ENCODE results near the gene TCF4.

Gene TCF4

GRCh38 chr18:55286257-55286825 is 301.7 kb downstream of the TCF4 start:
- Histone ChIP-seq H3K9me3 (ENCODE audit: control extremely low read depth in 1 of 5, control insufficient read depth in 4 of 5, insufficient read depth in 2 of 5, low read depth in 1 of 5, low read length in 4 of 5) (no peaks in the 10 kb centered on the region), H3K27me3 (replicated peaks in 2 of 5; ENCODE audit: control insufficient read depth in 4 of 5, insufficient read depth in 5 of 5, low read length in 4 of 5) (no peaks in the 10 kb centered on the region), H3K36me3 (ENCODE audit: control insufficient read depth in 4 of 4, insufficient read depth in 4 of 4, low read length in 3 of 4) (no peaks in the 10 kb centered on the region), H3K4me1 (ENCODE audit: control extremely low read depth in 1 of 4, control insufficient read depth in 4 of 4, insufficient read depth in 4 of 4, low read length in 3 of 4) (peaks cover 0 to 6% (median 2%) of the 10 kb centered on the region in 4 experiments), H3K27ac (ENCODE audit: insufficient read depth in 1 of 2, low read depth in 1 of 2, low read length in 2 of 2, poor library complexity in 1 of 2, severe bottlenecking in 2 of 2) (no peak overlapping the region), H3K4me3 (ENCODE audit: control insufficient read depth in 1 of 7, extremely low read depth in 1 of 7, insufficient read depth in 4 of 7, low read depth in 2 of 7, low read length in 6 of 7) (no peak overlapping the region)
- POLR2A ChIA-PET = no interaction called here
- CTCF ChIA-PET = interaction anchor here (0.8 to 1.7 kb wide), 4 partner anchors 17 to 54 kb away, joined by 3 to 4 read pairs (median 4); no protein-coding TSS in a partner anchor
- no peak for DNase-seq
- 100% methylated on average over 2 of the region's 6 CpGs for WGBS (ENCODE audit: insufficient coverage)

- H3K27ac ChIP-seq (ENCODE audit: insufficient read depth in 1 of 2, low read depth in 1 of 2, low read length in 2 of 2, poor library complexity in 1 of 2, severe bottlenecking in 2 of 2) = no peak overlapping the region
- 100% methylated on average over 2 of the region's 2 CpGs for WGBS (ENCODE audit: insufficient coverage)
- H3K36me3 ChIP-seq (ENCODE audit: control insufficient read depth in 4 of 4, insufficient read depth in 4 of 4, low read length in 3 of 4) = no peaks in the 10 kb centered on the region
- DNase-seq = no peak
- no peaks in the 10 kb centered on the region for H3K9me3 ChIP-seq (ENCODE audit: control extremely low read depth in 1 of 5, control insufficient read depth in 4 of 5, insufficient read depth in 2 of 5, low read depth in 1 of 5, low read length in 4 of 5)
- no peak overlapping the region for H3K4me3 ChIP-seq (ENCODE audit: control insufficient read depth in 1 of 7, extremely low read depth in 1 of 7, insufficient read depth in 4 of 7, low read depth in 2 of 7, low read length in 6 of 7)
- ChIA-PET CTCF (interaction anchor here (0.7 to 1.7 kb wide), 2 partner anchors 15 to 50 kb away, joined by 3 to 4 read pairs; no protein-coding TSS in a partner anchor), POLR2A (no interaction called here)
- H3K4me1 ChIP-seq (ENCODE audit: control extremely low read depth in 1 of 4, control insufficient read depth in 4 of 4, insufficient read depth in 4 of 4, low read length in 3 of 4) = peaks cover 0 to 13% (median 2%) of the 10 kb centered on the region in 4 experiments
- no peaks in the 10 kb centered on the region for H3K27me3 ChIP-seq (replicated peaks in 2 of 5; ENCODE audit: control insufficient read depth in 4 of 5, insufficient read depth in 5 of 5, low read length in 4 of 5)
Measured at GRCh38 chr18:55284614-55285013, 303.4 kb downstream of the TCF4 start.

GRCh38 chr18:55283309-55283708 is 304.7 kb downstream of the TCF4 start:
- WGBS (ENCODE audit: insufficient coverage) = 100% methylated on average over 1 of the region's 3 CpGs
- POLR2A ChIA-PET = no interaction called here
- H3K27me3 ChIP-seq (replicated peaks in 2 of 5; ENCODE audit: control insufficient read depth in 4 of 5, insufficient read depth in 5 of 5, low read length in 4 of 5) = no peaks in the 10 kb centered on the region

GRCh38 chr18:55280503-55280902 is 307.5 kb downstream of the TCF4 start:
- Histone ChIP-seq H3K4me1 (ENCODE audit: control extremely low read depth in 1 of 4, control insufficient read depth in 4 of 4, insufficient read depth in 4 of 4, low read length in 3 of 4) (peaks cover 0 to 8% (median 0%) of the 10 kb centered on the region in 4 experiments), H3K27me3 (replicated peaks in 2 of 5; ENCODE audit: control insufficient read depth in 4 of 5, insufficient read depth in 5 of 5, low read length in 4 of 5) (no peaks in the 10 kb centered on the region), H3K36me3 (ENCODE audit: control insufficient read depth in 4 of 4, insufficient read depth in 4 of 4, low read length in 3 of 4) (peaks cover 4 to 20% (median 15%) of the 10 kb centered on the region in 4 experiments), H3K4me3 (ENCODE audit: control insufficient read depth in 1 of 7, extremely low read depth in 1 of 7, insufficient read depth in 4 of 7, low read depth in 2 of 7, low read length in 6 of 7) (no peak overlapping the region), H3K27ac (ENCODE audit: insufficient read depth in 1 of 2, low read depth in 1 of 2, low read length in 2 of 2, poor library complexity in 1 of 2, severe bottlenecking in 2 of 2) (no peak overlapping the region), H3K9me3 (ENCODE audit: control extremely low read depth in 1 of 5, control insufficient read depth in 4 of 5, insufficient read depth in 2 of 5, low read depth in 1 of 5, low read length in 4 of 5) (no peaks in the 10 kb centered on the region)
- WGBS (ENCODE audit: insufficient coverage) = no CpG with 5 or more reads among the region's 2 CpGs
- DNase-seq = peak; percentile 41 to 75 (median 59)
- ChIA-PET CTCF (interaction anchor here (1.4 kb wide), 1 partner anchor 45 kb away, joined by 3 read pairs; no protein-coding TSS in a partner anchor), POLR2A (interaction anchor here (0.7 kb wide), 1 partner anchor 19 kb away, joined by 3 read pairs; no protein-coding TSS in a partner anchor)

More at GRCh38 chr18:55283309-55283708, 304.7 kb downstream of the TCF4 start:
- H3K4me3 ChIP-seq (ENCODE audit: control insufficient read depth in 1 of 7, extremely low read depth in 1 of 7, insufficient read depth in 4 of 7, low read depth in 2 of 7, low read length in 6 of 7) = no peak overlapping the region
- peaks cover 0 to 13% (median 2%) of the 10 kb centered on the region in 4 experiments for H3K4me1 ChIP-seq (ENCODE audit: control extremely low read depth in 1 of 4, control insufficient read depth in 4 of 4, insufficient read depth in 4 of 4, low read length in 3 of 4)
- H3K36me3 ChIP-seq (ENCODE audit: control insufficient read depth in 4 of 4, insufficient read depth in 4 of 4, low read length in 3 of 4) = peaks cover 0 to 8% (median 5%) of the 10 kb centered on the region in 4 experiments
- no peak for DNase-seq
- no peak overlapping the region for H3K27ac ChIP-seq (ENCODE audit: insufficient read depth in 1 of 2, low read depth in 1 of 2, low read length in 2 of 2, poor library complexity in 1 of 2, severe bottlenecking in 2 of 2)
- CTCF ChIA-PET = interaction anchor here (0.6 to 1.4 kb wide), 3 partner anchors 14 to 97 kb away, joined by 3 to 4 read pairs (median 3); no protein-coding TSS in a partner anchor
- H3K9me3 ChIP-seq (ENCODE audit: control extremely low read depth in 1 of 5, control insufficient read depth in 4 of 5, insufficient read depth in 2 of 5, low read depth in 1 of 5, low read length in 4 of 5) = no peaks in the 10 kb centered on the region

GRCh38 chr18:55275039-55275901 is 312.7 kb downstream of the TCF4 start:
- CTCF ChIA-PET = interaction anchor here (1.0 to 1.1 kb wide), 2 partner anchors 37 to 41 kb away, joined by 3 to 4 read pairs; no protein-coding TSS in a partner anchor
- Histone ChIP-seq H3K4me3 (ENCODE audit: control insufficient read depth in 1 of 7, extremely low read depth in 1 of 7, insufficient read depth in 4 of 7, low read depth in 2 of 7, low read length in 6 of 7) (no peak overlapping the region), H3K27me3 (replicated peaks in 2 of 5; ENCODE audit: control insufficient read depth in 4 of 5, insufficient read depth in 5 of 5, low read length in 4 of 5) (no peaks in the 10 kb centered on the region), H3K27ac (ENCODE audit: insufficient read depth in 1 of 2, low read depth in 1 of 2, low read length in 2 of 2, poor library complexity in 1 of 2, severe bottlenecking in 2 of 2) (no peak overlapping the region), H3K36me3 (ENCODE audit: control insufficient read depth in 4 of 4, insufficient read depth in 4 of 4, low read length in 3 of 4) (peaks cover 6 to 55% (median 37%) of the 10 kb centered on the region in 4 experiments), H3K4me1 (ENCODE audit: control extremely low read depth in 1 of 4, control insufficient read depth in 4 of 4, insufficient read depth in 4 of 4, low read length in 3 of 4) (no peaks in the 10 kb centered on the region), H3K9me3 (ENCODE audit: control extremely low read depth in 1 of 5, control insufficient read depth in 4 of 5, insufficient read depth in 2 of 5, low read depth in 1 of 5, low read length in 4 of 5) (no peaks in the 10 kb centered on the region)
- POLR2A ChIA-PET = no interaction called here
- WGBS (ENCODE audit: insufficient coverage) = 83% methylated on average over 3 of the region's 5 CpGs
- DNase-seq = peak; percentile 10 to 34 (median 23)

GRCh38 chr18:55272510-55273243 is 315.3 kb downstream of the TCF4 start:
- ChIA-PET POLR2A (no interaction called here), CTCF (interaction anchor here (0.5 kb wide), 1 partner anchor 45 kb away, joined by 3 read pairs; no protein-coding TSS in a partner anchor)
- Histone ChIP-seq H3K27me3 (replicated peaks in 2 of 5; ENCODE audit: control insufficient read depth in 4 of 5, insufficient read depth in 5 of 5, low read length in 4 of 5) (no peaks in the 10 kb centered on the region), H3K4me3 (ENCODE audit: control insufficient read depth in 1 of 7, extremely low read depth in 1 of 7, insufficient read depth in 4 of 7, low read depth in 2 of 7, low read length in 6 of 7) (no peak overlapping the region), H3K9me3 (ENCODE audit: control extremely low read depth in 1 of 5, control insufficient read depth in 4 of 5, insufficient read depth in 2 of 5, low read depth in 1 of 5, low read length in 4 of 5) (no peaks in the 10 kb centered on the region), H3K4me1 (ENCODE audit: control extremely low read depth in 1 of 4, control insufficient read depth in 4 of 4, insufficient read depth in 4 of 4, low read length in 3 of 4) (peaks cover 6 to 16% (median 12%) of the 10 kb centered on the region in 4 experiments), H3K27ac (ENCODE audit: insufficient read depth in 1 of 2, low read depth in 1 of 2, low read length in 2 of 2, poor library complexity in 1 of 2, severe bottlenecking in 2 of 2) (no peak overlapping the region), H3K36me3 (ENCODE audit: control insufficient read depth in 4 of 4, insufficient read depth in 4 of 4, low read length in 3 of 4) (peaks cover 9 to 64% (median 36%) of the 10 kb centered on the region in 4 experiments)
- DNase-seq = no peak
- WGBS (ENCODE audit: insufficient coverage) = 100% methylated on average over 1 of the region's 7 CpGs
